Adrenal gland (tissue), 12 donors: ENCODE data around the gene SOX4. TPM values are rescaled to one million over a fixed set of nuclear protein-coding genes. Genes with fewer than 3 reads are reported as not detected.
A peak's percentile ranks its signal among the peaks of the same experiment; 100 is the strongest.

Experiments
- DNase-seq, 7 donors: peaks; one replicate each; pipeline ENCODE4 v3.0.0-alpha.2; 2019 to 2020
- H3K27ac ChIP-seq, 5 donors: fragments of 200-600 bp; sonication (generic) in 4 of 5; 1 replicate in 3 of 5; 2 replicates in 2 of 5; pipeline versions ENCODE4 v1.5.1 to v1.8.0; 2016 to 2020; ENCODE audit warnings: mild to moderate bottlenecking in 1 of 5
- H3K27me3 ChIP-seq: fragments of 200-600 bp; 2 replicates; pipeline ENCODE4 v1.8.0; 2021
- H3K36me3 ChIP-seq, 2 donors: fragments of 200-600 bp; replicated peaks in 1 of 2; 1 replicate in 1 of 2; 2 replicates in 1 of 2; pipeline versions ENCODE4 v1.5.1 to v1.8.0; 2018 to 2022
- H3K4me1 ChIP-seq, 2 donors: fragments of 200-600 bp; replicated peaks in 1 of 2; 1 replicate in 1 of 2; 2 replicates in 1 of 2; pipeline versions ENCODE4 v1.5.1 to v1.8.0; 2018 to 2021
- H3K4me3 ChIP-seq, 4 donors: fragments of 200-600 bp; sonication (generic) in 3 of 4; one replicate each; pipeline ENCODE4 v1.5.1; 2016 to 2018
- H3K9me3 ChIP-seq, 3 donors: fragments of 200-600 bp; sonication (generic) in 1 of 3; replicated peaks in 1 of 3; 1 replicate in 2 of 3; 2 replicates in 1 of 3; pipeline versions ENCODE4 v1.5.1 to v1.8.0; 2016 to 2021
- POLR2A ChIP-seq, 2 donors: fragments of 450-650 bp; IDR thresholded peaks; one replicate each; pipeline ENCODE4 v1.6.1; 2017; ENCODE audit warnings: antibody characterized with exemption in 2 of 2, mild to moderate bottlenecking in 2 of 2, moderate library complexity in 1 of 2
- WGBS, 4 donors: extraction: QIAGEN DNeasy Blood & Tissue Kit in 2 of 4; methylation state at CpG; one replicate each; pipeline versions ENCODE4 v1.1.5 to v1.1.7; 2013 to 2017; 5-methylcytosine and 5-hydroxymethylcytosine counted together
- intact Hi-C, 2 donors: fragments of 100-400 bp; cut with DNase I; formaldehyde crosslinking; loops; one replicate each; pipeline versions ENCODE4 v1.14.1 to v1.15.0; 2022 to 2023
- polyA plus RNA-seq, 3 donors: library from polyadenylated mRNA; stranded (reverse); fragments of 200-250 nt in 2 of 3; fragments of 350-450 nt in 1 of 3; fragmentation: Illumina TruSeq in 1 of 3; extraction: RNeasy Lipid Tissue Mini Kit (QIAGEN cat#74804) in 1 of 3; gene quantifications; one replicate each; pipeline ENCODE4 v1.2.3, GENCODE V29; 2013 to 2014
- total RNA-seq, 9 donors: library from RNA; depleted of rRNA in 4 of 9; stranded (reverse); fragments of >200 nt in 4 of 9; fragments of 120-200 nt in 1 of 9; fragmentation: NEBNext Ultra II Directional in 1 of 9; extraction: Animal tissue kit (Norgen Biotek cat#: 25700) in 1 of 9; gene quantifications; one replicate each; pipeline versions ENCODE4 v1.1.0 to v1.2.4, GENCODE V29; 2013 to 2023
- TF ChIP-seq, protein P1 (sequence below), 6 experiments: fragments of 450-650 bp in 4 of 6; fragments of 200-600 bp in 2 of 6; sonication (generic) in 1 of 6; IDR thresholded peaks; 1 replicate in 5 of 6; 2 replicates in 1 of 6; pipeline versions ENCODE4 v1.5.1 to v1.8.0; 2016 to 2021; ENCODE audit warnings: antibody characterized with exemption in 6 of 6, mild to moderate bottlenecking in 2 of 6, moderate library complexity in 1 of 6
- donor health status: healthy with polysubstance abuse.
- donor health status: Bipolar disorder and iron deficiency.
- donor health status: DM: yes; HTN: yes; CAD: no.
- donor health status: DM: no; HTN: no; CAD: no.
- donor health status: DM: no; HTN: no; CAD: no.
- donor health status: DM: yes; HTN: yes; CAD: no.

Gene SOX4
- total and polyA plus RNA-seq, 12 donors = 1.6 to 12.8 (median 6.6) TPM

DNA sequence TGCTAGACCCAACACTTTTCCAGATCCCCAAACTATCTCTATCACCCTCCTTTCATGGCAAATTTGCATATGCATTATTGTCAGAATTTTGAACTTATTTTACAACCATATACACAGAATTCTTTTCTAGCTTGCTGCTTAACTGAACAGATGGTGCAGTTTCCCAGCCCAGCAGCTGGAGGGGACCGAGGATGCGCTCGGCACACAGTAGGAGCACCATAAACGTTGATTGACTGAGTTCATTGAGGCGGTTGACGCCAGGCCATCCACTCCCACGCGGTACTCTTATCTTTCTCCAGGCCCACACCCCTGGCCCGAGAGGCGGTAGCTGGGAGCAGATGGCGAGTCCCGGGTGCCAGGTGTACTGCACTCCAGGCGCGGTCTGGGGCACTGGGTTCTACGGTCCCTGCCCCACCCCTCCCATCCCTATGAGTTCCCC, 6.8 kb upstream of the SOX4 start:
- WGBS, 4 donors = 3 to 7% (median 4%) methylated on average over 9 to 15 of the region's 15 CpGs
- no peaks in the 10 kb centered on the region for H3K9me3 ChIP-seq
- intact Hi-C loops = loop anchor here in 1 of 2 donors (5.0 kb wide), 1 partner anchor 1024 kb away; no protein-coding TSS in a partner anchor
- no peaks in the 10 kb centered on the region for H3K27me3 ChIP-seq
- peak overlapping the region in 1 of 4 donors; percentile 73 for H3K4me3 ChIP-seq
- no peak for TF ChIP-seq POLR2A (IDR thresholded peaks at IDR 0.05)
- DNase-seq = no peak
- no peaks in the 10 kb centered on the region for H3K36me3 ChIP-seq
- H3K27ac ChIP-seq = peak overlapping the region in 1 of 5 donors; percentile 75
- no peaks in the 10 kb centered on the region for H3K4me1 ChIP-seq

DNA sequence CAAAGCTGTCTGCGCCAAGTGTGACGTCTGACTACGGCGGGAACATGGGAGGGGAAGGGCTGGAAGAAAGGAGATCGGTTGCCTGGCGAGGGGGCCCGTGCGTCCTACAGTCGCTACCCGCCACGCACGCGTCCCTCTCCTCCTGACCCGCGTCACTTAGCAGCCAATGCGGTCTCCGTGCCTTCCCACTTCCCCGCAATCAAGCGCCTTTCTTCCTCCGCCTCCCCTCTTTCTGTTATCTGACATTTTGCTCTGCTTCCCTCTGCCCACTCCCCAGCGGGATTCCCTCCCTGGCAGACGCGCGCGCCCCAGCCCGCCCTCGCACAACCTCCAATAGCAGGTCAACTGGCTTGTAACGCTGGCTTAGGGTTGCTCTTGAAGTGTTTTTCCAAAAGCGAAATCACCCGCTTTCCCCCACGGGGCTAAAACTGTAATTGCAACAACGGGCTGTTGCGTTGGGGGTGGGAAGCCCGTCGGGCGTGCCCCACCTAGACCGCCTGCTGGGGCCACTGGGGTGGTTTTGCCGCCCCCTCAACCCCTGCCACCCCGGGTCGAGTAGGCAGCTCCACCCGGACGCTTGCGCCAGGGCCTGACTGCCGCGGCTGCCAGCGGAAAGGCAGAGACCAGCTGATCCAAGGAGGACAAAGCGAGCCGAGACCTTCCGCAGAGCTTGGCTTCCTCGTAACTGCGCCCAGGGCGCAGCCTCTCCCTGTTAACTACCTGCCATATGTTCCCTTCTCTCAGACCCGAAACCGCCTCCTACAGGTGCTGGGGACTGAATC, 6.2 kb upstream of the SOX4 start:
- intact Hi-C loops = loop anchor here in 1 of 2 donors (5.0 kb wide), 1 partner anchor 1025 kb away; no protein-coding TSS in a partner anchor
- TF ChIP-seq, protein P1, sequence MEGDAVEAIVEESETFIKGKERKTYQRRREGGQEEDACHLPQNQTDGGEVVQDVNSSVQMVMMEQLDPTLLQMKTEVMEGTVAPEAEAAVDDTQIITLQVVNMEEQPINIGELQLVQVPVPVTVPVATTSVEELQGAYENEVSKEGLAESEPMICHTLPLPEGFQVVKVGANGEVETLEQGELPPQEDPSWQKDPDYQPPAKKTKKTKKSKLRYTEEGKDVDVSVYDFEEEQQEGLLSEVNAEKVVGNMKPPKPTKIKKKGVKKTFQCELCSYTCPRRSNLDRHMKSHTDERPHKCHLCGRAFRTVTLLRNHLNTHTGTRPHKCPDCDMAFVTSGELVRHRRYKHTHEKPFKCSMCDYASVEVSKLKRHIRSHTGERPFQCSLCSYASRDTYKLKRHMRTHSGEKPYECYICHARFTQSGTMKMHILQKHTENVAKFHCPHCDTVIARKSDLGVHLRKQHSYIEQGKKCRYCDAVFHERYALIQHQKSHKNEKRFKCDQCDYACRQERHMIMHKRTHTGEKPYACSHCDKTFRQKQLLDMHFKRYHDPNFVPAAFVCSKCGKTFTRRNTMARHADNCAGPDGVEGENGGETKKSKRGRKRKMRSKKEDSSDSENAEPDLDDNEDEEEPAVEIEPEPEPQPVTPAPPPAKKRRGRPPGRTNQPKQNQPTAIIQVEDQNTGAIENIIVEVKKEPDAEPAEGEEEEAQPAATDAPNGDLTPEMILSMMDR (IDR thresholded peaks at IDR 0.05) = peak in 1 of 6 experiments; percentile 7
- TF ChIP-seq POLR2A (IDR thresholded peaks at IDR 0.05) = peak in 1 of 2 donors; percentile 16

DNA sequence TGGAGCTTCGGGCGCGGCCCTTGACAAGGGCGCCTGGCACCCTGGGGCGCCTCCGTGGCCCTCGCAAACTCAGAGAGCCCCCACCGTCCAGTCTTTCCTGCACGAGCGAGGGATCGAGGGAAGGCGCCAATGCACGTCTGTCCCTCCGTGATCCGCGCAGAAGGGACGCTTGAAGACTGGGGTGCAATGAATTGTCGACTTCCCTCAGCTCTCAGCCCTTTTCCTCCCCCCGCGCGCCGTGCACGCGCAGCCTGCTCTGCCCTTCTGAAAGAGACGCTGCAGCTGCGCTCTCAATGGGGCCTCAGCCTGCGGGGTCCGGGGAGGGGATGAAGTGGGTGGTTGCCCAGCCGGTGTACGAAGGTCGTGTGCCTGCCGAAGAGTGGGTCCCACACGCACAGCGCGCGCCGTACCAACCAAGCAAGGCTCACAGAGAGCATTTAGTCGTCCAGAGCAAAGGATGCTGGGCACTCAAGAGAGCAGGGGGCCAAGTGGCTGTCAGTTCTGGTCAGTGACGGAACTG, 5.5 kb upstream of the SOX4 start:
- TF ChIP-seq, protein P1 (IDR thresholded peaks at IDR 0.05) = no peak
- peak in 1 of 2 donors; percentile 11 for TF ChIP-seq POLR2A (IDR thresholded peaks at IDR 0.05)
- peak overlapping the region in 3 of 5 donors; percentile 50 to 75 (median 56) for H3K27ac ChIP-seq
- intact Hi-C loops = loop anchor here in 1 of 2 donors (5.0 kb wide), 1 partner anchor 1026 kb away; no protein-coding TSS in a partner anchor
- no peaks in the 10 kb centered on the region for H3K9me3 ChIP-seq
- peak overlapping the region in 3 of 4 donors; percentile 39 to 73 (median 52) for H3K4me3 ChIP-seq
- DNase-seq = peak in 6 of 7 donors; percentile 25 to 60 (median 44)
- H3K4me1 ChIP-seq = peaks cover 2 to 3% of the 10 kb centered on the region in 2 donors
- WGBS, 4 donors = 0 to 3% (median 1%) methylated on average over 7 to 39 of the region's 39 CpGs
- H3K36me3 ChIP-seq = no peaks in the 10 kb centered on the region
- H3K27me3 ChIP-seq = no peaks in the 10 kb centered on the region

More for the DNA sequence above, 6.2 kb upstream of the SOX4 start:
- no peaks in the 10 kb centered on the region for H3K9me3 ChIP-seq
- peak overlapping the region; percentile 39 to 73 (median 52) for H3K4me3 ChIP-seq
- DNase-seq = peak; percentile 46 to 71 (median 53)
- no peaks in the 10 kb centered on the region for H3K36me3 ChIP-seq
- no peaks in the 10 kb centered on the region for H3K4me1 ChIP-seq
- no peaks in the 10 kb centered on the region for H3K27me3 ChIP-seq
- WGBS, 4 donors = 1% methylated on average over 28 to 54 of the region's 54 CpGs
- H3K27ac ChIP-seq = peak overlapping the region in 3 of 5 donors; percentile 4 to 75 (median 56)

DNA sequence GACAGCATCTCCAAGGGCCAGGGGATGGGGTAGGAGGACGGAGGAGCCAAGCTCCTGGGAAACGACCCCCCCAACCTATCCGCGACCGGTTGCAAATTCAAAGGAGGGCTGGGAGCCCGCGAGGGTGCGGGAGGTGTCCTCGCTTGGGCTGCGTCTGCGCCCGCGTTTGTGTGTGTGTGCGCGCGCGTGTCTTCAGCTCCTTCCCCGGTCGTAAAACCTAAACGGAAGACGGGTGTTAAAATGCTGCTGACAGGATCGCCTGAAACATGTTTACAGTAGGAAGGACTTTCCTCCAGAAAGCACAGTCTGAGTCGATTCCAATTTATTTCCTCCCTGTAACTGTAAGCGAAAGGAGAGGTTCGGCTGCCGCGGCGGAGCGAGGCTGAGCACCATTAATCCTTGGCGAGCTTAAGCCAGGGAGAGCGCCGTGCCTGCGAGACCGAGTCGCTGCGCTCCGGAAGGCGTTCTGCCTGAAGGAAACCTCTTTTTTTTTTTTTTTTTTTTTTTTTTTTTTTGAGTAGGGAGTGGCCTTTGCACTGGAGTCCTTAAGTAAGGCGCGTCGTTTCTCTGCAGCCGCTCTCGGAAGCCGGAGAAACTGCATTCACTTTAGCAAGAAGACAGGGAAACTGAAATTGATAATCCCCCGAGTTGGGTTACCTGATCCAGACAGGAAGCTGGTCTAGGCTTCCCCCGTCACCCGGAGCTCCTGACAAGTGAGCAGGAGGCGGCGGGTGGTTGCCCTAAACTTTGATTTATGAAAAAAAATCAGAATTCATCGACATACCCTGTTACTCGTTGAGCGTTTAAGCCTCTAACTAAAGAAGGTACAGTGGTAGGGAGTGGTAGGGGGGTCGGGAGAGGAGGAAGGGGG, 4.8 kb upstream of the SOX4 start:
- intact Hi-C loops = loop anchor here in 1 of 2 donors (5.0 kb wide), 1 partner anchor 1026 kb away; no protein-coding TSS in a partner anchor
- Histone ChIP-seq H3K36me3 (no peaks in the 10 kb centered on the region), H3K4me3 (peak overlapping the region in 3 of 4 donors; percentile 39 to 73 (median 52)), H3K4me1 (peaks cover 5 to 7% of the 10 kb centered on the region in 2 donors), H3K27me3 (no peaks in the 10 kb centered on the region), H3K9me3 (no peaks in the 10 kb centered on the region), H3K27ac (peak overlapping the region in 3 of 5 donors; percentile 50 to 75 (median 56))
- peak; percentile 51 to 74 (median 65) for DNase-seq
- WGBS, 4 donors = 0 to 1% (median 0%) methylated on average over 31 to 53 of the region's 53 CpGs
- TF ChIP-seq, protein P1 (IDR thresholded peaks at IDR 0.05) = no peak
- peak in 1 of 2 donors; percentile 44 for TF ChIP-seq POLR2A (IDR thresholded peaks at IDR 0.05)
